Endometrial microvascular endothelial cells (primary cell): ENCODE results near the gene FAM200B. TPM values are rescaled to one million over a fixed set of nuclear protein-coding genes. Genes with fewer than 3 reads are reported as not detected.
"Not testable (repeated sequence)": the region's sequence is repeated elsewhere in the genome, so short reads cannot be mapped to it uniquely, and the experiment has no call there.

Source experiments
- in situ Hi-C: cut with HindIII; loops from 2 replicates; pipeline ENCODE4 v1.10.0; 2017; ENCODE audit warnings: low sequenced_read_pairs, low pct_unique_long_range_greater_than_20kb; ENCODE audit errors: inconsistent ontology term
- total RNA-seq: library from RNA; depleted of rRNA; stranded (reverse); fragments of >200 nt; gene quantifications from one replicate; pipeline ENCODE4 v1.2.3, GENCODE V29; 2015; ENCODE audit errors: inconsistent ontology term

Gene FAM200B
- total RNA-seq, 1 donor from 2014 or later = 61.6 TPM

GRCh38 chr4:15718959-15719358 lies 37.3 kb downstream of the FAM200B start:
- in situ Hi-C loops = no loop called here

GRCh38 chr4:15719506-15719905 lies 37.9 kb downstream of the FAM200B start:
- in situ Hi-C loops = no loop called here

GRCh38 chr4:15720851-15721250 lies 39.2 kb downstream of the FAM200B start:
- in situ Hi-C loops = no loop called here

GRCh38 chr4:15725608-15726007 lies 44.0 kb downstream of the FAM200B start:
- in situ Hi-C loops = no loop called here

- in situ Hi-C loops = no loop called here
Measured at GRCh38 chr4:15729910-15730533, 48.4 kb downstream of the FAM200B start.

- in situ Hi-C loops = not testable (repeated sequence)
Measured at GRCh38 chr4:15733061-15733460, 51.4 kb downstream of the FAM200B start.

GRCh38 chr4:15735536-15735935 lies 53.9 kb downstream of the FAM200B start:
- in situ Hi-C loops = no loop called here

GRCh38 chr4:15736514-15737050 lies 55.0 kb downstream of the FAM200B start:
- in situ Hi-C loops = no loop called here

GRCh38 chr4:15737255-15737654 lies 55.6 kb downstream of the FAM200B start:
- in situ Hi-C loops = no loop called here

- in situ Hi-C loops = no loop called here
Measured at GRCh38 chr4:15738877-15739276, 57.2 kb downstream of the FAM200B start.

Other genes with a start within 250 kb of the FAM200B start
- gene CC2D2A, start 211.9 kb upstream of the FAM200B start, total RNA-seq = 1.7 TPM
- gene FBXL5, start 26.5 kb upstream of the FAM200B start, total RNA-seq = 181 TPM
- gene BST1, start 21.2 kb downstream of the FAM200B start, total RNA-seq = 27.3 TPM
- gene CD38, start 96.5 kb downstream of the FAM200B start, total RNA-seq = under 0.01 TPM